ENCODE data around the gene RDH12. TPM values are rescaled to one million over a fixed set of nuclear protein-coding genes. Genes with fewer than 3 reads are reported as not detected.

The RDH12 gene
- total RNA-seq, 1 experiment from 2014 or later: not detected

DNA sequence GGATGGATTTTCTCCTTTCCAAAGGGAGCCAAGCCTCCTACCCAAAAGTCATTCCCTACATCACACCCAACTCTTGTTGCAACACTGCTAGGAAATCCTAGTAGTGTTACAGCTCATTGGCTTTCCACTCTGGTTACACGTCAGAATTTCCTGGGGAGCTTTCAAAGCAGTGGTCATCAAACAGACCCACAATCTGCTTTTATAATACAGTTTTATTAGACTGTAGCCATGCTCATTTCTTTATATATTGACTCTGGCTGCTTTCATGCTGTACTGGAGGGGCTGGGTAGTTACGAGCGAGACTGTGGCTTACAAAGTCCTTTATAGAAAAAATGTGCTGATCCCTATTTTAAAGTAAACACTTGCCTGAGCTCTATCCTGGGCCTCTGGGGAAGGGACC, 80.4 kb downstream of the RDH12 start:
- H3K27ac ChIP-seq (ENCODE audit: low read depth, low read length, poor library complexity, severe bottlenecking): no peak overlapping the region
- no peak for DNase-seq (ENCODE audit: low spot score)
- no TSS peak for BruUV-seq (replicated peaks)
- H3K27me3 ChIP-seq (replicated peaks; ENCODE audit: insufficient read depth, low read depth, low read length, poor library complexity): no peaks in the 10 kb centered on the region
- peaks cover 38% of the 10 kb centered on the region for H3K36me3 ChIP-seq (ENCODE audit: insufficient read depth, low read length, poor library complexity, severe bottlenecking)
- H3K4me1 ChIP-seq (ENCODE audit: insufficient read depth, low read length, poor library complexity, severe bottlenecking): no peaks in the 10 kb centered on the region
- no peak overlapping the region for H3K4me3 ChIP-seq (ENCODE audit: low read depth, low read length, poor library complexity, severe bottlenecking)
- H3K9me3 ChIP-seq (ENCODE audit: low read depth, low read length, poor library complexity, severe bottlenecking): no peaks in the 10 kb centered on the region
- TF ChIP-seq EZH2 (IDR thresholded peaks at IDR 0.05; ENCODE audit: borderline replicate concordance, low read depth, low read length, poor library complexity, severe bottlenecking): no peak
- TF ChIP-seq, protein P1, sequence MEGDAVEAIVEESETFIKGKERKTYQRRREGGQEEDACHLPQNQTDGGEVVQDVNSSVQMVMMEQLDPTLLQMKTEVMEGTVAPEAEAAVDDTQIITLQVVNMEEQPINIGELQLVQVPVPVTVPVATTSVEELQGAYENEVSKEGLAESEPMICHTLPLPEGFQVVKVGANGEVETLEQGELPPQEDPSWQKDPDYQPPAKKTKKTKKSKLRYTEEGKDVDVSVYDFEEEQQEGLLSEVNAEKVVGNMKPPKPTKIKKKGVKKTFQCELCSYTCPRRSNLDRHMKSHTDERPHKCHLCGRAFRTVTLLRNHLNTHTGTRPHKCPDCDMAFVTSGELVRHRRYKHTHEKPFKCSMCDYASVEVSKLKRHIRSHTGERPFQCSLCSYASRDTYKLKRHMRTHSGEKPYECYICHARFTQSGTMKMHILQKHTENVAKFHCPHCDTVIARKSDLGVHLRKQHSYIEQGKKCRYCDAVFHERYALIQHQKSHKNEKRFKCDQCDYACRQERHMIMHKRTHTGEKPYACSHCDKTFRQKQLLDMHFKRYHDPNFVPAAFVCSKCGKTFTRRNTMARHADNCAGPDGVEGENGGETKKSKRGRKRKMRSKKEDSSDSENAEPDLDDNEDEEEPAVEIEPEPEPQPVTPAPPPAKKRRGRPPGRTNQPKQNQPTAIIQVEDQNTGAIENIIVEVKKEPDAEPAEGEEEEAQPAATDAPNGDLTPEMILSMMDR (conservative IDR thresholded peaks at IDR 0.05; ENCODE audit: low read depth, low read length): no peak
- ChIA-PET POLR2A (ENCODE audit: low non-redundant PET) (no interaction called here), CTCF (no interaction called here)
- intact Hi-C loops (cut with micrococcal nuclease; ENCODE audit: unreplicated experiment): no loop called here

Other genes with a start within 250 kb of the RDH12 start
- 0.28 TPM in 1 of 2 replicates, not detected in the other for gene TMEM229B, start 213.2 kb upstream of the RDH12 start, total RNA-seq (2021)
- 8.9 and 13.7 TPM in 2 replicates for gene PLEKHH1, start 168.6 kb upstream of the RDH12 start, total RNA-seq (2021)
- 25.7 TPM in 2 replicates for gene PIGH, start 101.6 kb upstream of the RDH12 start, total RNA-seq (2021)
- 32.1 and 35.6 TPM in 2 replicates for gene ARG2, start 82.0 kb upstream of the RDH12 start, total RNA-seq (2021)
- 111 and 123 TPM in 2 replicates for gene VTI1B, start 27.3 kb upstream of the RDH12 start, total RNA-seq (2021)
- 95.3 and 107 TPM in 2 replicates for gene RDH11, start 6.1 kb upstream of the RDH12 start, total RNA-seq (2021)
- 20.5 and 21.9 TPM in 2 replicates for gene ZFYVE26, start 114.7 kb downstream of the RDH12 start, total RNA-seq (2021)
- gene RAD51B, start 117.9 kb downstream of the RDH12 start, total RNA-seq (2021): 14.8 and 23.3 TPM in 2 replicates

All from A673 (cell line).